CD14-positive monocyte (primary cell): Measurements from ENCODE around the gene PAM. TPM values are rescaled to one million over a fixed set of nuclear protein-coding genes. Genes with fewer than 3 reads are reported as not detected.
A peak's percentile ranks its signal among the peaks of the same experiment; 100 is the strongest.

Source experiments
- DNase-seq, 3 donors: peaks; one replicate each; pipeline ENCODE4 v3.0.0-alpha.2; 2011 to 2022
- H2AFZ ChIP-seq: 2 replicates; pipeline ENCODE4 v1.6.0; 2012; ENCODE audit warnings: mild to moderate bottlenecking, low read depth, low read length, inconsistent platforms; ENCODE audit not compliant: insufficient read depth, poor library complexity, severe bottlenecking
- H3K27ac ChIP-seq, 2 donors: 1 replicate in 1 of 2; 2 replicates in 1 of 2; pipeline ENCODE4 v1.5.1; 2012 to 2013; ENCODE audit warnings: low read length in 2 of 2, control low read depth in 1 of 2, inconsistent platforms in 1 of 2, low read depth in 1 of 2, mild to moderate bottlenecking in 1 of 2
- H3K27me3 ChIP-seq, 2 donors: one replicate each; pipeline versions ENCODE4 v1.6.0 to v1.6.1; 2011 to 2013; ENCODE audit warnings: low read length in 2 of 2; ENCODE audit not compliant: control insufficient read depth in 2 of 2, insufficient read depth in 2 of 2
- H3K36me3 ChIP-seq, 2 donors: replicated peaks in 1 of 2; 1 replicate in 1 of 2; 2 replicates in 1 of 2; pipeline versions ENCODE4 v1.5.1 to v1.6.1; 2012 to 2013; ENCODE audit warnings: low read length in 2 of 2, control low read depth in 1 of 2, inconsistent platforms in 1 of 2, mild to moderate bottlenecking in 1 of 2; ENCODE audit not compliant: insufficient read depth in 2 of 2, control insufficient read depth in 1 of 2
- H3K4me1 ChIP-seq, 2 donors: 1 replicate in 1 of 2; 2 replicates in 1 of 2; pipeline versions ENCODE4 v1.5.1 to v1.6.1; 2012 to 2013; ENCODE audit warnings: low read length in 2 of 2, control low read depth in 1 of 2, inconsistent platforms in 1 of 2, mild to moderate bottlenecking in 1 of 2, moderate library complexity in 1 of 2; ENCODE audit not compliant: insufficient read depth in 2 of 2, control insufficient read depth in 1 of 2
- H3K4me2 ChIP-seq: replicated peaks from 2 replicates; pipeline ENCODE3; 2012; ENCODE audit warnings: low read length, moderate library complexity, mild to moderate bottlenecking; ENCODE audit not compliant: poor library complexity, severe bottlenecking; ENCODE audit errors: extremely low read depth
- H3K4me3 ChIP-seq, 3 experiments: fragments of 200-600 bp in 1 of 3; sonication (generic) in 1 of 3; replicated peaks in 1 of 3; 1 replicate in 2 of 3; 2 replicates in 1 of 3; pipeline ENCODE4 v1.5.1; 2011 to 2013; ENCODE audit warnings: low read length in 3 of 3, mild to moderate bottlenecking in 3 of 3, control low read depth in 2 of 3, low read depth in 2 of 3, inconsistent platforms in 1 of 3, moderate library complexity in 1 of 3
- H3K79me2 ChIP-seq: 2 replicates; pipeline ENCODE4 v1.6.0; 2012; ENCODE audit warnings: mild to moderate bottlenecking, control low read depth, inconsistent platforms, low read length, moderate library complexity; ENCODE audit not compliant: insufficient read depth
- H3K9ac ChIP-seq: 2 replicates; pipeline ENCODE4 v1.6.0; 2017; ENCODE audit warnings: low read length, mild to moderate bottlenecking; ENCODE audit not compliant: insufficient read depth, poor library complexity, severe bottlenecking
- H3K9me3 ChIP-seq, 2 donors: replicated peaks in 1 of 2; 1 replicate in 1 of 2; 2 replicates in 1 of 2; pipeline versions ENCODE4 v1.5.1 to v1.6.1; 2012 to 2013; ENCODE audit warnings: low read length in 2 of 2, control low read depth in 1 of 2; ENCODE audit not compliant: control insufficient read depth in 1 of 2, insufficient read depth in 1 of 2
- H4K20me1 ChIP-seq: 2 replicates; pipeline ENCODE4 v1.6.0; 2012; ENCODE audit warnings: mild to moderate bottlenecking, low read length, control low read depth, moderate library complexity; ENCODE audit not compliant: insufficient read depth
- H3K27ac Mint-ChIP-seq, 7 donors: one replicate each; pipeline ENCODE4 v1.8.0; 2020; ENCODE audit warnings: mild to moderate bottlenecking in 7 of 7, mixed read lengths in 7 of 7, moderate library complexity in 6 of 7, inconsistent platforms in 2 of 7
- H3K27me3 Mint-ChIP-seq, 3 donors: one replicate each; pipeline ENCODE4 v1.8.0; 2021 to 2022; ENCODE audit warnings: low read depth in 3 of 3, mild to moderate bottlenecking in 3 of 3, mixed read lengths in 3 of 3, moderate library complexity in 3 of 3, inconsistent platforms in 1 of 3
- H3K36me3 Mint-ChIP-seq, 2 donors: one replicate each; pipeline ENCODE4 v1.8.0; 2020; ENCODE audit warnings: mixed read lengths in 2 of 2, inconsistent platforms in 1 of 2, mild to moderate bottlenecking in 1 of 2
- H3K4me1 Mint-ChIP-seq: one replicate; pipeline ENCODE4 v1.8.0; 2020; ENCODE audit warnings: mild to moderate bottlenecking, mixed read lengths
- H3K4me3 Mint-ChIP-seq, 2 donors: one replicate each; pipeline ENCODE4 v1.8.0; 2020; ENCODE audit warnings: mild to moderate bottlenecking in 2 of 2, mixed read lengths in 2 of 2, moderate library complexity in 1 of 2
- H3K9me3 Mint-ChIP-seq, 7 donors: one replicate each; pipeline ENCODE4 v1.8.0; 2020 to 2022; ENCODE audit warnings: mixed read lengths in 7 of 7, mild to moderate bottlenecking in 6 of 7, moderate library complexity in 6 of 7, inconsistent platforms in 2 of 7
- WGBS: methylation state at CpG from one replicate; pipeline ENCODE4 v1.1.5; 2013; ENCODE audit warnings: missing lambda C conversion rate; ENCODE audit not compliant: insufficient coverage; 5-methylcytosine and 5-hydroxymethylcytosine counted together
- intact Hi-C, 2 donors: fragments of 100-400 bp; cut with micrococcal nuclease; formaldehyde crosslinking; loops; one replicate each; pipeline versions ENCODE4 v1.15.0 to v1.15.1; 2023
- polyA plus RNA-seq, 3 donors: library from polyadenylated mRNA; depleted of rRNA in 1 of 3; unstranded in 2 of 3; stranded (reverse) in 1 of 3; fragments of 300-500 nt in 2 of 3; fragments of >200 nt in 1 of 3; fragmentation: Illumina TruSeq in 2 of 3; gene quantifications; 1 replicate in 2 of 3; 2 replicates in 1 of 3; pipeline ENCODE4 v1.2.3, GENCODE V29; 2012 to 2021
- TF ChIP-seq, protein P1 (sequence below): fragments of 200-600 bp; IDR thresholded peaks from one replicate; pipeline ENCODE4 v1.8.0; 2022; ENCODE audit warnings: antibody characterized with exemption, mild to moderate bottlenecking

Gene PAM
- polyA plus RNA-seq, 3 donors, result 11.8 to 27.4 (median 12.8) TPM

DNA sequence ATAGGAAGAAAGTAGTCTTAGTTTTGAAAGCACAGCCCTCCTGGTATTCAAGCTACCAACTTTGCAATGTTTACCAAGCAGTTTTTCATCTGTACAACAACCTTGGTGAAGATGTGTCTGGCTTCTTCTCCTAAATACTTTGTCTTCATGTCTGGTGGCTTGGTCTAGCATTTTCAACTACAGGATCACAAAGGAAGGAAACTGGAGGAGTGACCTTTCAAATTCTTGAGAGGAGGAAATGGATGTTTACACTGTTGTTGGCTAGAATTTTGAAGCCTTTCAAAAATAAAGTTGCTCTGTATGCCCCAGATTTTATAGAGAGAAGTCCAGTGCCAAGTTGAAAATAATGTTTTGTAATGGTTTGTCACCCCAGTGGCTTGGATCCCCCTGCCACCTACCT is 16.3 kb downstream of the PAM start:
- Histone ChIP-seq H3K4me3 (no peak overlapping the region), H3K36me3 (no peaks in the 10 kb centered on the region), H3K79me2 (no peaks in the 10 kb centered on the region), H2AFZ (no peak overlapping the region), H3K27ac (peak overlapping the region in 1 of 2 donors; percentile 63), H3K4me2 (peak overlapping the region; percentile 5), H3K27me3 (no peaks in the 10 kb centered on the region), H3K4me1 (peaks cover 14 to 20% of the 10 kb centered on the region in 2 donors), H3K9ac (no peak overlapping the region), H3K9me3 (no peaks in the 10 kb centered on the region), H4K20me1 (no peaks in the 10 kb centered on the region)
- Mint-ChIP-seq H3K4me3 (no peak overlapping the region), H3K27ac (peak overlapping the region in 1 of 7 donors; percentile 63), H3K27me3 (peaks cover 0 to 2% (median 0%) of the 10 kb centered on the region in 3 donors), H3K9me3 (peaks cover 0 to 3% (median 0%) of the 10 kb centered on the region in 7 donors), H3K4me1 (peaks cover 13% of the 10 kb centered on the region), H3K36me3 (no peaks in the 10 kb centered on the region)
- TF ChIP-seq, protein P1, sequence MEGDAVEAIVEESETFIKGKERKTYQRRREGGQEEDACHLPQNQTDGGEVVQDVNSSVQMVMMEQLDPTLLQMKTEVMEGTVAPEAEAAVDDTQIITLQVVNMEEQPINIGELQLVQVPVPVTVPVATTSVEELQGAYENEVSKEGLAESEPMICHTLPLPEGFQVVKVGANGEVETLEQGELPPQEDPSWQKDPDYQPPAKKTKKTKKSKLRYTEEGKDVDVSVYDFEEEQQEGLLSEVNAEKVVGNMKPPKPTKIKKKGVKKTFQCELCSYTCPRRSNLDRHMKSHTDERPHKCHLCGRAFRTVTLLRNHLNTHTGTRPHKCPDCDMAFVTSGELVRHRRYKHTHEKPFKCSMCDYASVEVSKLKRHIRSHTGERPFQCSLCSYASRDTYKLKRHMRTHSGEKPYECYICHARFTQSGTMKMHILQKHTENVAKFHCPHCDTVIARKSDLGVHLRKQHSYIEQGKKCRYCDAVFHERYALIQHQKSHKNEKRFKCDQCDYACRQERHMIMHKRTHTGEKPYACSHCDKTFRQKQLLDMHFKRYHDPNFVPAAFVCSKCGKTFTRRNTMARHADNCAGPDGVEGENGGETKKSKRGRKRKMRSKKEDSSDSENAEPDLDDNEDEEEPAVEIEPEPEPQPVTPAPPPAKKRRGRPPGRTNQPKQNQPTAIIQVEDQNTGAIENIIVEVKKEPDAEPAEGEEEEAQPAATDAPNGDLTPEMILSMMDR, result no peak
- no peak for DNase-seq
- intact Hi-C loops, result no loop called here

DNA sequence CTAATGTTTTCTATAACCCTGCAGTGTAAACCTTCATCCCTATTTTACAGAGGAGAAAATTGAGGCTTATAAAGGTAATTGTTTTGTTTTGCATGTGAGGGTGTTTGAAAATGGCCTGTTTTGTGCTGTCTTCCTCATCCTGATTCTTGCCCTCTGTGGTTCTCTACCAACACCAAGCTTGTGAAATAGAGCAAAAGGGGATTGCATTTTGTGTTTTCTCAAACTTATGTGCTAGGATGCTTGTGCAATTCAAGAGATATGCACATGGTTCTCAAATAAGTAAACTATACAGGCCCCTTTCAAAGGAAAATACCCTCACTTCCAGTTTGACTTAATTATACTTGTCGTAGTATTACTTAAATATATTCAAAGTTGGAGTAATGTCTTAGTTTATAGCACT is 17.2 kb downstream of the PAM start:
- TF ChIP-seq, protein P1, result no peak

More for the DNA sequence above, 17.2 kb downstream of the PAM start:
- WGBS, result no CpG with 5 or more reads among the region's 1 CpG
- Mint-ChIP-seq H3K27me3 (peaks cover 0 to 2% (median 0%) of the 10 kb centered on the region in 3 donors), H3K4me3 (no peak overlapping the region), H3K36me3 (no peaks in the 10 kb centered on the region), H3K9me3 (peaks cover 0 to 3% (median 0%) of the 10 kb centered on the region in 7 donors), H3K4me1 (peaks cover 15% of the 10 kb centered on the region), H3K27ac (peak overlapping the region in 1 of 7 donors; percentile 24)
- Histone ChIP-seq H3K9me3 (no peaks in the 10 kb centered on the region), H3K79me2 (no peaks in the 10 kb centered on the region), H3K4me1 (peaks cover 14 to 20% of the 10 kb centered on the region in 2 donors), H3K27me3 (no peaks in the 10 kb centered on the region), H2AFZ (peak overlapping the region; percentile 33), H3K4me2 (peak overlapping the region; percentile 5), H3K36me3 (no peaks in the 10 kb centered on the region), H4K20me1 (no peaks in the 10 kb centered on the region), H3K27ac (peak overlapping the region in 1 of 2 donors; percentile 63), H3K9ac (no peak overlapping the region), H3K4me3 (peak overlapping the region in 1 of 3 experiments; percentile 9)
- no peak for DNase-seq
- intact Hi-C loops, result no loop called here
